Upper lobe of right lung (tissue), 1 donor: ENCODE measurements around the gene ALDH1B1. TPM values are rescaled to one million over a fixed set of nuclear protein-coding genes. Genes with fewer than 3 reads are reported as not detected.

Source experiments
- ATAC-seq: fragments of 200-7000 bp; cut with Tn5 transposase; one replicate; pipeline ENCODE4 v1.9.1; 2020; ENCODE audit warnings: mild to moderate bottlenecking, moderate library complexity
- DNase-seq: peaks from one replicate; pipeline ENCODE4 v3.0.0-alpha.2; 2020
- H3K27ac ChIP-seq: fragments of 200-600 bp; one replicate; pipeline ENCODE4 v1.8.0; 2022
- H3K27me3 ChIP-seq: fragments of 200-600 bp; one replicate; pipeline ENCODE4 v1.8.0; 2022; ENCODE audit warnings: mild to moderate bottlenecking
- H3K36me3 ChIP-seq: fragments of 200-600 bp; one replicate; pipeline ENCODE4 v1.8.0; 2022
- H3K4me1 ChIP-seq: fragments of 200-600 bp; one replicate; pipeline ENCODE4 v1.8.0; 2022
- H3K4me3 ChIP-seq: fragments of 200-600 bp; one replicate; pipeline ENCODE4 v1.8.0; 2022; ENCODE audit warnings: mild to moderate bottlenecking
- H3K9me3 ChIP-seq: fragments of 200-600 bp; one replicate; pipeline ENCODE4 v1.8.0; 2022
- intact Hi-C: fragments of 100-400 bp; cut with DNase I; formaldehyde crosslinking; loops from one replicate; pipeline ENCODE4 v1.11.0; 2022
- total RNA-seq: library from RNA; stranded (reverse); fragmentation: NEBNext Ultra II Directional; extraction: Animal tissue kit (Norgen Biotek cat#: 25700); gene quantifications from one replicate; pipeline ENCODE4 v1.2.1, GENCODE V29; 2021
- TF ChIP-seq, protein P1 (sequence below): fragments of 200-600 bp; IDR thresholded peaks from one replicate; pipeline ENCODE4 v1.8.0; 2022; ENCODE audit warnings: antibody characterized with exemption
- donor health status: DM: no; HTN: yes; CAD: no; lungs with severe emphysema.

The ALDH1B1 gene
- total RNA-seq, 1 donor from 2014 or later, result 13.7 TPM

- TF ChIP-seq, protein P1, sequence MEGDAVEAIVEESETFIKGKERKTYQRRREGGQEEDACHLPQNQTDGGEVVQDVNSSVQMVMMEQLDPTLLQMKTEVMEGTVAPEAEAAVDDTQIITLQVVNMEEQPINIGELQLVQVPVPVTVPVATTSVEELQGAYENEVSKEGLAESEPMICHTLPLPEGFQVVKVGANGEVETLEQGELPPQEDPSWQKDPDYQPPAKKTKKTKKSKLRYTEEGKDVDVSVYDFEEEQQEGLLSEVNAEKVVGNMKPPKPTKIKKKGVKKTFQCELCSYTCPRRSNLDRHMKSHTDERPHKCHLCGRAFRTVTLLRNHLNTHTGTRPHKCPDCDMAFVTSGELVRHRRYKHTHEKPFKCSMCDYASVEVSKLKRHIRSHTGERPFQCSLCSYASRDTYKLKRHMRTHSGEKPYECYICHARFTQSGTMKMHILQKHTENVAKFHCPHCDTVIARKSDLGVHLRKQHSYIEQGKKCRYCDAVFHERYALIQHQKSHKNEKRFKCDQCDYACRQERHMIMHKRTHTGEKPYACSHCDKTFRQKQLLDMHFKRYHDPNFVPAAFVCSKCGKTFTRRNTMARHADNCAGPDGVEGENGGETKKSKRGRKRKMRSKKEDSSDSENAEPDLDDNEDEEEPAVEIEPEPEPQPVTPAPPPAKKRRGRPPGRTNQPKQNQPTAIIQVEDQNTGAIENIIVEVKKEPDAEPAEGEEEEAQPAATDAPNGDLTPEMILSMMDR, result no peak
- H3K4me3 ChIP-seq, result no peak overlapping the region
- DNase-seq (no peak), ATAC-seq (peak; percentile 38)
- intact Hi-C loops, result no loop called here
- H3K4me1 ChIP-seq, result peaks cover 5% of the 10 kb centered on the region
- no peak overlapping the region for H3K27ac ChIP-seq
- H3K9me3 ChIP-seq, result no peaks in the 10 kb centered on the region
- H3K27me3 ChIP-seq, result peaks cover 43% of the 10 kb centered on the region
- H3K36me3 ChIP-seq, result no peaks in the 10 kb centered on the region
Measured at GRCh38 chr9:38421498-38422211, 29.2 kb downstream of the ALDH1B1 start.

GRCh38 chr9:38422555-38423260 lies 30.2 kb downstream of the ALDH1B1 start:
- H3K4me3 ChIP-seq, result no peak overlapping the region
- TF ChIP-seq, protein P1, result no peak

DNA sequence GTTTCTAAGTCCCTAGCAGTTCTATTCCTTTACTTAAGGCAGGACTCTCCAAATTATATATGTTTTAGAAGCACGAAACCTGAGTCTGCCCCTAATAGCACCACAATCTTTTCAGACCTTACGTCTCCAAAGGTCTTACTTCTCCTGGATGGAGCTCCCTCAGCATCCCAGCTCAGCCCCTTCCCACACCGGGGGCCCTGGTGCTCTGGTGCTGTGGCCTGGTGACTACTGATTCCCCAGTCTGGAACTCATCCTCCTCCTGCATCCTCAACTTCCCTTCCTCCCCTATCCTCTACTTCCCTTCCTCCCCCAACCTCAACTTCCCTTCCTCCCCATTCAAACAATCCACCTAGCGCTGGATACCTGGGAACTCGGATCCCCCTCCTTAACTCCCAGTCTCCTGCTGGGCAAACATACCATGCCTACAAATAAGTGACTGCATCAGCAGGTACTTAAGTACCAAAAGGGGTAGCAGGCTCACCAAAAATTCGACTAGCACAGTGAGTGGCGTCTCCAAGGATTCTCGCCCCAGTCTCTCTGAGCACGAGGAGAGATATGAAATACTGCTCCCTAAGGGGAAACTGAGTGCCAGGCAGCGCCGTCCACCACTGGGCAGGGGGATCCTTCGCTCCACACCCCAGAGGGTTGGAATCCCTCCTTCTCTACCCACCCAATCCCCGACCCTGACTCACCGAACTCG lies 30.9 kb downstream of the ALDH1B1 start:
- Histone ChIP-seq H3K4me1 (peaks cover 5% of the 10 kb centered on the region), H3K27ac (no peak overlapping the region), H3K36me3 (no peaks in the 10 kb centered on the region), H3K27me3 (peaks cover 43% of the 10 kb centered on the region), H3K9me3 (no peaks in the 10 kb centered on the region), H3K4me3 (no peak overlapping the region)
- intact Hi-C loops, result no loop called here
- TF ChIP-seq, protein P1, result no peak
- ATAC-seq (no peak), DNase-seq (no peak)

More at GRCh38 chr9:38422555-38423260, 30.2 kb downstream of the ALDH1B1 start:
- Histone ChIP-seq H3K36me3 (no peaks in the 10 kb centered on the region), H3K9me3 (no peaks in the 10 kb centered on the region), H3K4me1 (peaks cover 5% of the 10 kb centered on the region), H3K27me3 (peaks cover 43% of the 10 kb centered on the region), H3K27ac (no peak overlapping the region)
- intact Hi-C loops, result no loop called here
- DNase-seq (no peak), ATAC-seq (peak; percentile 56)

DNA sequence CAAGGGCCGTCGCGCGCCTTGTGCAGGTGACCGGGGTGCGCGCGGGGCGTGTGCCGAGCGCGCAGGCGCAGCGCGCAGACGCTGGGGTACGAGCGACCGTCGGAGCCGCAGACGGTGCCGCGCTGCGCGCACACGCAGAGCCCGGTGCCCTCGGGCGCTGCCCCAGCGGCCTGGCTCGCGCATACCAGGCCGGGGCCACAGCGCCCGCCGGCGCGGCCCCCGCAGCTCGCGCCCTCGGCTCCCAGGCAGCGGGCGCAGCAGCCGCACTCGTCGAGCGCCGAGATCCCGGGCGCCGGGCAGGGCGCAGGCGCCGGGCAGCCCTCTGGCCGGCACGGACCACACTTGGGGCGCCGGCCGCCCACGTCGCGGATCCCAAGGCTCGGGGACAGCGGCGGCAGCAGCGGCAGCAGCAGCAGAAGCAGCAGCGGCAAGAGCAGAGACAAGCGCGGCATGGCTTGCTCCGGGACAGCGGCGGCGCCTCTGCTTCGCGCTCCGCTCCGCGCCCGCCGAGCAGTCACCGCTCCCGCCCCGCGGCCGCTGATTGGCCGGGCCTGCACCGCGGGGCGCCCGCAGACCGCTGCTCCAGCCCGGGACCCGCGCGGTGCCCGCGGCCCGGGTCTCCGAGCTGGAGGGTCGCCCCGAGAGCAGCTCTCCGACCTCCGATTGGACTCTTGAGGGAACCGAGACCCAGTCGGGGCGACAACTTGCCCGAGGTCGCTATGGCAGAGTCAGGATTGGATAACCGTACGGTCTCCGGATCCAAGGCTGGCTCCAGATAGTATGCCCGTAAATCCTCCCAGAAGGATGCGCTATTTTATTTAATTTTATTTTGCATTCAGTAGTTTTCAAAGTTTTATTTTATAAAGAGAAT lies 31.7 kb downstream of the ALDH1B1 start, which contains the start of gene IGFBPL1:
IGFBPL1 (minus strand) TSS at position 482 of the 871 bp plus-strand sequence; CDS start at position 452, 30 bp downstream.
- Histone ChIP-seq H3K27me3 (peaks cover 43% of the 10 kb centered on the region), H3K4me1 (peaks cover 5% of the 10 kb centered on the region), H3K27ac (no peak within 1 kb of the TSS), H3K4me3 (peak within 1 kb of the TSS; percentile 35), H3K36me3 (no peaks in the 10 kb centered on the region), H3K9me3 (no peaks in the 10 kb centered on the region)
- ATAC-seq (peak; percentile 71), DNase-seq (peak; percentile 69)
- TF ChIP-seq, protein P1, result no peak
- intact Hi-C loops, result no loop called here

- TF ChIP-seq, protein P1, result no peak
- Histone ChIP-seq H3K27ac (no peak overlapping the region), H3K4me3 (no peak overlapping the region), H3K27me3 (peaks cover 43% of the 10 kb centered on the region), H3K36me3 (no peaks in the 10 kb centered on the region), H3K9me3 (no peaks in the 10 kb centered on the region), H3K4me1 (peaks cover 5% of the 10 kb centered on the region)
- DNase-seq (no peak), ATAC-seq (no peak)
- intact Hi-C loops, result no loop called here
Measured at GRCh38 chr9:38424918-38425317, 32.4 kb downstream of the ALDH1B1 start.
